Measurements from ENCODE around the gene TGIF2.

DNA sequence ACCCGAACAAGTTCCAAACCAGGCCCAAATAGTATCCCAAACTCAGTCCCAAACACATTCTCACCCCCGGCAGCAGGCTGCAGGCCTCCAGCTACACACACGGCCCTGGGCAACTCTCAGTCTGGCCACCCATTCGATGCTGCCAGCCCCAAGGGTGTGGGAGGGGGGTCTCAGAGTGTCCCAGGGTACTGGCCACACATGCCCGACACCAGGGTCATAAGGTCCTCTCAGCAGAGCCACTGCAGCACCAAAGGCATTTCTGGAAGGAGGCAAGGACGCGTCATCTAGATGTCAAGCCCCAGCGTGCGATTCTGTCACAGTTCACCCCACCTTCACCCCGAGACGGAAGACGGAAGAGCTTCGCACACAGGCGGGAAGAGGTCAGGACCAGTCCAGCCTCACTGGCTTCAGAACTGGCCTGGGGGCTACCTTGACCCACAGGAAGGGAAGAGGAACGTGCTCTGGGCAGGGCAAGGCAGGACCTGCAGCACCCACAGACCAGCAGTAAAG lies 22.6 kb upstream of the TGIF2 start:
- TF ChIP-seq YY1 (IDR thresholded peaks at IDR 0.05; ENCODE audit: insufficient read depth, insufficient read length) = no peak
- TF ChIP-seq ZNF274 (IDR thresholded peaks at IDR 0.05; ENCODE audit: low read depth, low read length) = no peak
- TF ChIP-seq SUZ12 (IDR thresholded peaks at IDR 0.05; ENCODE audit: extremely low read depth, insufficient read depth, insufficient read length) = no peak

Data from NT2/D1 (cell line).